PC-3 (cell line): ENCODE data around the gene GBP1.
"Not testable (repeated sequence)": the region's sequence is repeated elsewhere in the genome, so short reads cannot be mapped to it uniquely, and the experiment has no call there.

Source experiments
- EZH2 ChIP-seq: fragments of 300-600 bp; sonication (generic); IDR thresholded peaks from one replicate; pipeline ENCODE4 v1.6.1; 2017; ENCODE audit warnings: antibody characterized with exemption, mild to moderate bottlenecking, low read length; ENCODE audit not compliant: unreplicated experiment
- EZH2phosphoT487 ChIP-seq: fragments of 300-600 bp; sonication (generic); IDR thresholded peaks from 2 replicates; pipeline ENCODE4 v1.6.1; 2018; ENCODE audit warnings: mild to moderate bottlenecking, antibody characterized with exemption, low read length, borderline replicate concordance
- TF ChIP-seq, protein P1 (sequence below): fragments of 300-600 bp; sonication (generic); conservative IDR thresholded peaks from 2 replicates; pipeline ENCODE4 v1.5.1; 2017; ENCODE audit warnings: antibody characterized with exemption, low read depth, mild to moderate bottlenecking, low read length

DNA sequence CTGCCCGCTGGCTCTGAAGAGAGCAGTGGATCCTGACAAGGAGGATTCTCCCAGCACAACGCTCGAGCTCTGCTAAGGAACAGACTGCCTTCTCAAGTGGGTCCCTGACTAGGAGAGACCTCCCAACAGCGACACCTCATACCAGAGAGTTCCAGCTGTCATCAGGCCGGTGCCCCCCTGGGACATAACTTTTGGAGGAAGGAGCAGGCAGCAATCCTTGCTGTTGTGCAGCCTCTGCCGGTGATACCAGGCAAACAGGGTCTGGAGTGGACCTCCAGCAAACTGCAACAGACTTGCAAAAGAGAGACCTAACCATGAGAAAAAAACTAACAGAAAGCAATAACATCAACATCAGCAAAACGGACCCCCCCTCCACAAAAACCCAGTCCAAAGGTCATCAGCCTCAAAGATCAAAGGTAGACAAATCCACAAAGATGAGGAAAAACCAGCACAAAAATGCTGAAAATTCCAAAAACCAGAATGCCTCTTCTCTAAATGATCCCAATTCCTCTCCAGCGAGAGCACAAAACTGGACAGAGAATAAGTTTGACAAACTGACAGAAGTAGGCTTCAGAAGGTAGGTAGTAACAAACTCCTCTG is 7.6 kb upstream of the GBP1 start:
- TF ChIP-seq, protein P1, sequence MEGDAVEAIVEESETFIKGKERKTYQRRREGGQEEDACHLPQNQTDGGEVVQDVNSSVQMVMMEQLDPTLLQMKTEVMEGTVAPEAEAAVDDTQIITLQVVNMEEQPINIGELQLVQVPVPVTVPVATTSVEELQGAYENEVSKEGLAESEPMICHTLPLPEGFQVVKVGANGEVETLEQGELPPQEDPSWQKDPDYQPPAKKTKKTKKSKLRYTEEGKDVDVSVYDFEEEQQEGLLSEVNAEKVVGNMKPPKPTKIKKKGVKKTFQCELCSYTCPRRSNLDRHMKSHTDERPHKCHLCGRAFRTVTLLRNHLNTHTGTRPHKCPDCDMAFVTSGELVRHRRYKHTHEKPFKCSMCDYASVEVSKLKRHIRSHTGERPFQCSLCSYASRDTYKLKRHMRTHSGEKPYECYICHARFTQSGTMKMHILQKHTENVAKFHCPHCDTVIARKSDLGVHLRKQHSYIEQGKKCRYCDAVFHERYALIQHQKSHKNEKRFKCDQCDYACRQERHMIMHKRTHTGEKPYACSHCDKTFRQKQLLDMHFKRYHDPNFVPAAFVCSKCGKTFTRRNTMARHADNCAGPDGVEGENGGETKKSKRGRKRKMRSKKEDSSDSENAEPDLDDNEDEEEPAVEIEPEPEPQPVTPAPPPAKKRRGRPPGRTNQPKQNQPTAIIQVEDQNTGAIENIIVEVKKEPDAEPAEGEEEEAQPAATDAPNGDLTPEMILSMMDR = not testable (repeated sequence)
- TF ChIP-seq EZH2, EZH2phosphoT487: not testable (repeated sequence)
